ENCODE data around the gene SSR4.

SSR4 gene

GRCh38 chrX:153776120-153776599 is 18.3 kb upstream of the SSR4 start:
- Histone ChIP-seq H3F3A (ENCODE audit: low read depth) (no peaks in the 10 kb centered on the region), H2AFZ (ENCODE audit: low read length) (no peak overlapping the region), H3K4me2 (ENCODE audit: low read depth, low read length, poor library complexity, severe bottlenecking) (no peak overlapping the region), H3K4me1 (ENCODE audit: insufficient read depth, low read length, poor library complexity, severe bottlenecking) (no peaks in the 10 kb centered on the region), H3K79me2 (ENCODE audit: insufficient read depth, low read length) (no peaks in the 10 kb centered on the region), H3K9me2 (replicated peaks; ENCODE audit: low read depth, low read length) (no peaks in the 10 kb centered on the region), H3K9ac (ENCODE audit: low read depth, low read length, poor library complexity, severe bottlenecking) (no peak overlapping the region), H3K36me3 (ENCODE audit: insufficient read depth, low read length) (no peaks in the 10 kb centered on the region), H3K27me3 (ENCODE audit: insufficient read depth, low read length, poor library complexity, severe bottlenecking) (no peaks in the 10 kb centered on the region), H3K9me3 (ENCODE audit: insufficient read depth, low read depth, low read length) (no peaks in the 10 kb centered on the region), H4K20me1 (ENCODE audit: insufficient read depth, low read length, poor library complexity, severe bottlenecking) (no peaks in the 10 kb centered on the region), H3K4me3 (ENCODE audit: low read length, poor library complexity, severe bottlenecking) (no peak overlapping the region)
- TF ChIP-seq, protein P1, sequence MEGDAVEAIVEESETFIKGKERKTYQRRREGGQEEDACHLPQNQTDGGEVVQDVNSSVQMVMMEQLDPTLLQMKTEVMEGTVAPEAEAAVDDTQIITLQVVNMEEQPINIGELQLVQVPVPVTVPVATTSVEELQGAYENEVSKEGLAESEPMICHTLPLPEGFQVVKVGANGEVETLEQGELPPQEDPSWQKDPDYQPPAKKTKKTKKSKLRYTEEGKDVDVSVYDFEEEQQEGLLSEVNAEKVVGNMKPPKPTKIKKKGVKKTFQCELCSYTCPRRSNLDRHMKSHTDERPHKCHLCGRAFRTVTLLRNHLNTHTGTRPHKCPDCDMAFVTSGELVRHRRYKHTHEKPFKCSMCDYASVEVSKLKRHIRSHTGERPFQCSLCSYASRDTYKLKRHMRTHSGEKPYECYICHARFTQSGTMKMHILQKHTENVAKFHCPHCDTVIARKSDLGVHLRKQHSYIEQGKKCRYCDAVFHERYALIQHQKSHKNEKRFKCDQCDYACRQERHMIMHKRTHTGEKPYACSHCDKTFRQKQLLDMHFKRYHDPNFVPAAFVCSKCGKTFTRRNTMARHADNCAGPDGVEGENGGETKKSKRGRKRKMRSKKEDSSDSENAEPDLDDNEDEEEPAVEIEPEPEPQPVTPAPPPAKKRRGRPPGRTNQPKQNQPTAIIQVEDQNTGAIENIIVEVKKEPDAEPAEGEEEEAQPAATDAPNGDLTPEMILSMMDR (conservative IDR thresholded peaks at IDR 0.05; ENCODE audit: low read length): no peak
- TF ChIP-seq EZH2phosphoT487 (IDR thresholded peaks at IDR 0.05; ENCODE audit: borderline replicate concordance): no peak

- Histone ChIP-seq H2AFZ (ENCODE audit: low read length) (no peak overlapping the region), H4K20me1 (ENCODE audit: insufficient read depth, low read length, poor library complexity, severe bottlenecking) (no peaks in the 10 kb centered on the region), H3K9me3 (ENCODE audit: insufficient read depth, low read depth, low read length) (no peaks in the 10 kb centered on the region)
Observed at GRCh38 chrX:153776611-153777045, 17.8 kb upstream of the SSR4 start.

DNA sequence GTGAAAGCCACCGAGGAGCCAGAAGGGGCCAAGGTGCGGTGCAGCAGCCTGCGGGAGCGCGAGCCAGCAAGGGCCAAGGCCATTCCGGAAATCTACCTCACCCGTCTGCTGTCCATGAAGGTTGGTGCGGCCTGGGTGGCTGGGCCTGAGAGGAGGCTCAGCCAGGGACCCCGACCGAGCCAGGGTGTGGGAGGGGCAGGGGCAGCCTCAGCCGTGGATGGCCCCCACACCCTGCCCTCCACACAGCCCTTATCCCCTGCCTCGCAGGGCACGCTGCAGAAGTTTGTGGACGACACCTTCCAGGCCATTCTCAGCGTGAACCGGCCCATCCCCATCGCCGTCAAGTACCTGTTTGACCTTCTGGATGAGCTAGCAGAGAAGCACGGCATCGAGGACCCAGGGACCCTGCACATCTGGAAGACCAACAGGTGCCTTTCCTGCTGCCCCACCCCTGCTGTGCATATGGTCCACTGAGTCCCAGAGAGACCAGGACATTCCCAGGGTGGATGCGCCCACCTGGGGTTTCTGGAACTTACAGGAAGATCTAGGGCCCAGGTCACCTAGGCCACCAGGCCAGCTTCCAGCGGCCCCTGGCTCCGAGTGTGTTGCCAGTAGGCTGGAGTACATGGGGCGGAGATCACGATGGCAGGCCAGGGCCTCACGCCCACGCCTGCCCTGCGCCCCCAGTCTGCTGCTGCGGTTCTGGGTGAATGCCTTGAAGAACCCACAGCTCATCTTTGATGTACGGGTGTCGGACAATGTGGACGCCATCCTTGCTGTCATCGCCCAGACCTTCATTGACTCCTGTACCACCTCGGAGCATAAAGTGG is 17.0 kb upstream of the SSR4 start:
- H3K9me3 ChIP-seq (ENCODE audit: insufficient read depth, low read depth, low read length): no peaks in the 10 kb centered on the region
- TF ChIP-seq, protein P1 (conservative IDR thresholded peaks at IDR 0.05; ENCODE audit: low read length): no peak
- no peak for TF ChIP-seq EZH2phosphoT487 (IDR thresholded peaks at IDR 0.05; ENCODE audit: borderline replicate concordance)
- H3K27me3 ChIP-seq (ENCODE audit: insufficient read depth, low read length, poor library complexity, severe bottlenecking): no peaks in the 10 kb centered on the region
- H3K4me2 ChIP-seq (ENCODE audit: low read depth, low read length, poor library complexity, severe bottlenecking): no peak overlapping the region
- H2AFZ ChIP-seq (ENCODE audit: low read length): no peak overlapping the region
- H3K9ac ChIP-seq (ENCODE audit: low read depth, low read length, poor library complexity, severe bottlenecking): no peak overlapping the region
- no peak overlapping the region for H3K4me3 ChIP-seq (ENCODE audit: low read length, poor library complexity, severe bottlenecking)
- H3K36me3 ChIP-seq (ENCODE audit: insufficient read depth, low read length): no peaks in the 10 kb centered on the region
- no peaks in the 10 kb centered on the region for H3K79me2 ChIP-seq (ENCODE audit: insufficient read depth, low read length)
- H3K4me1 ChIP-seq (ENCODE audit: insufficient read depth, low read length, poor library complexity, severe bottlenecking): no peaks in the 10 kb centered on the region
- no peaks in the 10 kb centered on the region for H4K20me1 ChIP-seq (ENCODE audit: insufficient read depth, low read length, poor library complexity, severe bottlenecking)
- H3K9me2 ChIP-seq (replicated peaks; ENCODE audit: low read depth, low read length): no peaks in the 10 kb centered on the region
- H3F3A ChIP-seq (ENCODE audit: low read depth): no peaks in the 10 kb centered on the region

More at GRCh38 chrX:153776611-153777045, 17.8 kb upstream of the SSR4 start:
- no peaks in the 10 kb centered on the region for H3F3A ChIP-seq (ENCODE audit: low read depth)
- no peaks in the 10 kb centered on the region for H3K4me1 ChIP-seq (ENCODE audit: insufficient read depth, low read length, poor library complexity, severe bottlenecking)
- H3K9ac ChIP-seq (ENCODE audit: low read depth, low read length, poor library complexity, severe bottlenecking): no peak overlapping the region
- H3K4me2 ChIP-seq (ENCODE audit: low read depth, low read length, poor library complexity, severe bottlenecking): no peak overlapping the region
- H3K4me3 ChIP-seq (ENCODE audit: low read length, poor library complexity, severe bottlenecking): no peak overlapping the region
- no peaks in the 10 kb centered on the region for H3K27me3 ChIP-seq (ENCODE audit: insufficient read depth, low read length, poor library complexity, severe bottlenecking)
- H3K79me2 ChIP-seq (ENCODE audit: insufficient read depth, low read length): no peaks in the 10 kb centered on the region
- no peak for TF ChIP-seq EZH2phosphoT487 (IDR thresholded peaks at IDR 0.05; ENCODE audit: borderline replicate concordance)
- TF ChIP-seq, protein P1 (conservative IDR thresholded peaks at IDR 0.05; ENCODE audit: low read length): no peak
- H3K36me3 ChIP-seq (ENCODE audit: insufficient read depth, low read length): no peaks in the 10 kb centered on the region
- no peaks in the 10 kb centered on the region for H3K9me2 ChIP-seq (replicated peaks; ENCODE audit: low read depth, low read length)

Measured in Loucy (cell line).